SH-SY5Y (cell line): ENCODE results near the gene MAP3K5.

Source experiments
- GATA2 ChIP-seq: IDR thresholded peaks from 2 replicates; pipeline ENCODE4 v1.6.1; 2011; ENCODE audit warnings: mild to moderate bottlenecking, low read depth, low read length
- GATA3 ChIP-seq: IDR thresholded peaks from 2 replicates; pipeline ENCODE4 v1.6.1; 2011; ENCODE audit warnings: low read depth, mild to moderate bottlenecking, low read length, moderate library complexity

DNA sequence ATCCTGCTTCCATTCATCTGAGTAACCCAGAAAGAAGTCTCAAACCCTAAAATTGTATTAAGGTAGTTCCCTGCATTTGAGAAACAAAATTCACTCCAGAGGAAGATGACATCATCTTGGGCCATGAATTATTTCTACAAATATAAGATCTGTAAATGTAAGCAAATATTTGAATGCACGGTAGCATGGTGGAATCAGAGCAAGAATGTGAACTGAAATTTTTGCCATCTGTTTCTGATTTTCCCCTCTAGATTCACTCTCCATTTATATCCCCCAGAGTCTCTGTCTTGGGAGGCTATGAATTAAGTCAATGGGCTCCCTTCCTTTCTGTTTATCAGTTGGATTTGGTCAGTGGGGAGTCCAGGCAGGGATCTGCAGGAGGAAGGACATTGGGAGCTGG lies 5.8 kb upstream of the MAP3K5 start:
- TF ChIP-seq GATA2 (no peak), GATA3 (no peak)
